ENCODE data around the gene ENKD1. TPM values are rescaled to one million over a fixed set of nuclear protein-coding genes. Genes with fewer than 3 reads are reported as not detected.

Gene ENKD1
- total RNA-seq, 6 donors from 2014 or later: 18.2 to 50.3 (median 28.5) TPM

GRCh38 chr16:67710607-67711006, 44.1 kb upstream of the ENKD1 start:
- no peak for DNase-seq
- TF ChIP-seq POLR2A (IDR thresholded peaks at IDR 0.05) (no peak), POLR2AphosphoS5 (IDR thresholded peaks at IDR 0.05) (no peak)
- Histone ChIP-seq H3K4me3 (no peak overlapping the region), H3K4me1 (peaks cover 4 to 20% (median 15%) of the 10 kb centered on the region in 4 donors), H3K9me3 (no peaks in the 10 kb centered on the region), H3K27me3 (no peaks in the 10 kb centered on the region), H3K36me3 (no peaks in the 10 kb centered on the region), H3K27ac (no peak overlapping the region)
- WGBS, 2 donors: 91 to 96% methylated on average over 6 of the region's 6 CpGs
- no peak for ATAC-seq (ENCODE audit: low FRiP score in 2 of 2)

- Histone ChIP-seq H3K4me1 (peaks cover 4 to 8% (median 6%) of the 10 kb centered on the region in 4 donors), H3K27ac (no peak overlapping the region), H3K27me3 (no peaks in the 10 kb centered on the region), H3K4me3 (no peak overlapping the region), H3K9me3 (no peaks in the 10 kb centered on the region), H3K36me3 (no peaks in the 10 kb centered on the region)
- no peak for ATAC-seq (ENCODE audit: low FRiP score in 2 of 2)
- 75 to 92% methylated on average over 1 of the region's 1 CpG for WGBS, 2 donors
- TF ChIP-seq POLR2AphosphoS5 (IDR thresholded peaks at IDR 0.05) (no peak), POLR2A (IDR thresholded peaks at IDR 0.05) (no peak), EP300 (IDR thresholded peaks at IDR 0.05) (no peak)
- TF ChIP-seq, protein P1, sequence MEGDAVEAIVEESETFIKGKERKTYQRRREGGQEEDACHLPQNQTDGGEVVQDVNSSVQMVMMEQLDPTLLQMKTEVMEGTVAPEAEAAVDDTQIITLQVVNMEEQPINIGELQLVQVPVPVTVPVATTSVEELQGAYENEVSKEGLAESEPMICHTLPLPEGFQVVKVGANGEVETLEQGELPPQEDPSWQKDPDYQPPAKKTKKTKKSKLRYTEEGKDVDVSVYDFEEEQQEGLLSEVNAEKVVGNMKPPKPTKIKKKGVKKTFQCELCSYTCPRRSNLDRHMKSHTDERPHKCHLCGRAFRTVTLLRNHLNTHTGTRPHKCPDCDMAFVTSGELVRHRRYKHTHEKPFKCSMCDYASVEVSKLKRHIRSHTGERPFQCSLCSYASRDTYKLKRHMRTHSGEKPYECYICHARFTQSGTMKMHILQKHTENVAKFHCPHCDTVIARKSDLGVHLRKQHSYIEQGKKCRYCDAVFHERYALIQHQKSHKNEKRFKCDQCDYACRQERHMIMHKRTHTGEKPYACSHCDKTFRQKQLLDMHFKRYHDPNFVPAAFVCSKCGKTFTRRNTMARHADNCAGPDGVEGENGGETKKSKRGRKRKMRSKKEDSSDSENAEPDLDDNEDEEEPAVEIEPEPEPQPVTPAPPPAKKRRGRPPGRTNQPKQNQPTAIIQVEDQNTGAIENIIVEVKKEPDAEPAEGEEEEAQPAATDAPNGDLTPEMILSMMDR (IDR thresholded peaks at IDR 0.05): no peak
- no peak for DNase-seq
Observed at GRCh38 chr16:67709050-67709449, 42.5 kb upstream of the ENKD1 start.

- H3K4me1 ChIP-seq: peaks cover 0 to 7% (median 2%) of the 10 kb centered on the region in 4 donors
- no peak for TF ChIP-seq EP300 (IDR thresholded peaks at IDR 0.05)
- no peak for TF ChIP-seq POLR2AphosphoS5 (IDR thresholded peaks at IDR 0.05)
- no peak for TF ChIP-seq POLR2A (IDR thresholded peaks at IDR 0.05)
- TF ChIP-seq, protein P1 (IDR thresholded peaks at IDR 0.05): no peak
- ATAC-seq (ENCODE audit: low FRiP score in 2 of 2): peak in 1 of 2 donors; percentile 34
- no peaks in the 10 kb centered on the region for H3K36me3 ChIP-seq
- H3K4me3 ChIP-seq: no peak overlapping the region
- H3K9me3 ChIP-seq: no peaks in the 10 kb centered on the region
- DNase-seq: peak in 1 of 2 donors; percentile 30
- no peaks in the 10 kb centered on the region for H3K27me3 ChIP-seq
- H3K27ac ChIP-seq: no peak overlapping the region
- WGBS, 2 donors: 72 to 80% methylated on average over 1 to 2 of the region's 2 CpGs
Observed at GRCh38 chr16:67708368-67708771, 41.8 kb upstream of the ENKD1 start.

- DNase-seq (no peak), ATAC-seq (ENCODE audit: low FRiP score in 2 of 2) (no peak)
- H3K4me1 ChIP-seq: peaks cover 0 to 7% (median 4%) of the 10 kb centered on the region in 4 donors
- H3K27me3 ChIP-seq: no peaks in the 10 kb centered on the region
- no peak overlapping the region for H3K27ac ChIP-seq
- H3K9me3 ChIP-seq: no peaks in the 10 kb centered on the region
- TF ChIP-seq POLR2A (IDR thresholded peaks at IDR 0.05) (no peak), EP300 (IDR thresholded peaks at IDR 0.05) (no peak), POLR2AphosphoS5 (IDR thresholded peaks at IDR 0.05) (no peak)
- TF ChIP-seq, protein P1 (IDR thresholded peaks at IDR 0.05): no peak
- no peak overlapping the region for H3K4me3 ChIP-seq
- 96 to 99% methylated on average over 5 of the region's 5 CpGs for whole genome bisulfite sequencing, 2 donors
- H3K36me3 ChIP-seq: no peaks in the 10 kb centered on the region
Observed at GRCh38 chr16:67707790-67708189, 41.2 kb upstream of the ENKD1 start.

- no peak overlapping the region for H3K4me3 ChIP-seq
- no peak for ATAC-seq (ENCODE audit: low FRiP score in 2 of 2)
- WGBS, 2 donors: 96 to 98% methylated on average over 4 of the region's 4 CpGs
Observed at GRCh38 chr16:67707210-67707609, 40.7 kb upstream of the ENKD1 start.

DNA sequence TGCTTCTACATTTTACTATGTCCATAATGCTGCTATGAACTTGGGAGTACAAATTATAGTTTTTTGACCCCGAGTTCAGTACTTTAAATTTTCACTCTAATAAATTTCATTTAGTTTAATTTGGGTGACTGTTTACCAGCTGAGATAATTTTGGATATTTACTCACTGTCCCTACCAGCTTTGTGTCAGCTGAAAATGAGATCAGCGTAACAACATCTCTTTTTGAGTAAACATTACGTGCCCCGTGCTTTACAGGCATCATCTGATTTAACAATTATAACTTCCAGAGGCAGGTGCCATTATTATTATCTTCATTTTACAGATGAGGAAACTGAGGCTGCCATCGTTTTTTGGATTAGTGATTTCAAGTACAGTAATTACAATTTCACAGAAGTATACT, 37.6 kb upstream of the ENKD1 start:
- H3K4me1 ChIP-seq: peaks cover 0 to 7% (median 4%) of the 10 kb centered on the region in 4 donors
- H3K9me3 ChIP-seq: peaks cover 0 to 3% (median 0%) of the 10 kb centered on the region in 4 donors
- TF ChIP-seq EP300 (IDR thresholded peaks at IDR 0.05) (no peak), POLR2A (IDR thresholded peaks at IDR 0.05) (no peak), POLR2AphosphoS5 (IDR thresholded peaks at IDR 0.05) (no peak)
- TF ChIP-seq, protein P1 (IDR thresholded peaks at IDR 0.05): no peak
- DNase-seq: no peak
- H3K4me3 ChIP-seq: no peak overlapping the region
- no peak overlapping the region for H3K27ac ChIP-seq
- no peaks in the 10 kb centered on the region for H3K36me3 ChIP-seq
- WGBS, 2 donors: 85 to 87% methylated on average over 5 of the region's 5 CpGs
- no peaks in the 10 kb centered on the region for H3K27me3 ChIP-seq
- ATAC-seq (ENCODE audit: low FRiP score in 2 of 2): no peak

More at GRCh38 chr16:67707210-67707609, 40.7 kb upstream of the ENKD1 start:
- no peaks in the 10 kb centered on the region for H3K27me3 ChIP-seq
- peaks cover 0 to 7% (median 4%) of the 10 kb centered on the region in 4 donors for H3K4me1 ChIP-seq
- no peaks in the 10 kb centered on the region for H3K9me3 ChIP-seq
- no peak for DNase-seq
- H3K27ac ChIP-seq: no peak overlapping the region
- no peaks in the 10 kb centered on the region for H3K36me3 ChIP-seq
- no peak for TF ChIP-seq EP300 (IDR thresholded peaks at IDR 0.05)
- TF ChIP-seq POLR2A (IDR thresholded peaks at IDR 0.05): no peak
- no peak for TF ChIP-seq POLR2AphosphoS5 (IDR thresholded peaks at IDR 0.05)

Measured in upper lobe of left lung (tissue), 6 donors.